Ovary (tissue), 3 donors: ENCODE results near the gene SPG7.

Experiments used
- CTCF ChIP-seq, 3 donors: fragments of 450-650 bp in 2 of 3; fragments of 200-600 bp in 1 of 3; IDR thresholded peaks; one replicate each; pipeline versions ENCODE4 v1.5.1 to v1.8.0; 2016 to 2022; ENCODE audit warnings: antibody characterized with exemption in 3 of 3, mild to moderate bottlenecking in 1 of 3
- POLR2A ChIP-seq: fragments of 450-650 bp; IDR thresholded peaks from one replicate; pipeline ENCODE4 v1.6.1; 2017; ENCODE audit warnings: antibody characterized with exemption, mild to moderate bottlenecking, moderate library complexity
- donor health status: DM: no; HTN: no; CAD: no.

- no peak for TF ChIP-seq POLR2A
- TF ChIP-seq CTCF (IDR thresholded peaks at IDR 0.05): no peak
Measured at GRCh38 chr16:89569506-89570341, 61.5 kb downstream of the SPG7 start.
